Activated CD4-positive, alpha-beta memory T cell treated with anti-CD3 and anti-CD28 coated beads, Interleukin-2, amount 10 ng/mL, durations not matched to agents 7 days and 5 days (primary cell): ENCODE measurements around the gene DEPDC1. TPM values are rescaled to one million over a fixed set of nuclear protein-coding genes. Genes with fewer than 3 reads are reported as not detected.

Experiments
- CTCF ChIA-PET: fragments of 350-600 bp; sonication (Branson Sonifier 250); formaldehyde crosslinking; loops from one replicate; lab custom pipeline; 2021; ENCODE audit warnings: antibody characterized with exemption, inconsistent platforms; lab: Charles Lee
- POLR2A ChIA-PET: fragments of 350-600 bp; sonication (Branson Sonifier 250); formaldehyde crosslinking; loops from one replicate; lab custom pipeline; 2021; ENCODE audit warnings: antibody characterized with exemption; lab: Charles Lee
- DNase-seq: peaks from one replicate; pipeline ENCODE4 v3.0.0-alpha.2; 2020
- H3K27ac Mint-ChIP-seq: one replicate; pipeline ENCODE4 v1.8.0; 2021; ENCODE audit warnings: mild to moderate bottlenecking, mixed read lengths
- H3K27me3 Mint-ChIP-seq: one replicate; pipeline ENCODE4 v1.8.0; 2021; ENCODE audit warnings: mixed read lengths
- H3K36me3 Mint-ChIP-seq: one replicate; pipeline ENCODE4 v1.8.0; 2021; ENCODE audit warnings: low read depth, mixed read lengths
- H3K4me1 Mint-ChIP-seq: one replicate; pipeline ENCODE4 v1.8.0; 2021; ENCODE audit warnings: mixed read lengths
- H3K4me3 Mint-ChIP-seq: one replicate; pipeline ENCODE4 v1.8.0; 2021; ENCODE audit warnings: mild to moderate bottlenecking, mixed read lengths
- H3K9me3 Mint-ChIP-seq: one replicate; pipeline ENCODE4 v1.8.0; 2021; ENCODE audit warnings: mixed read lengths
- total RNA-seq, 2 experiments: library from RNA; stranded (reverse); gene quantifications; one replicate each; pipeline ENCODE4 v1.2.3, GENCODE V29; 2021

Gene DEPDC1
- total RNA-seq, 2 experiments from 2014 or later: 25.7 to 29.6 TPM

- DNase-seq: no peak
- no peaks in the 10 kb centered on the region for H3K9me3 Mint-ChIP-seq
- no peaks in the 10 kb centered on the region for H3K36me3 Mint-ChIP-seq
- H3K27me3 Mint-ChIP-seq: no peaks in the 10 kb centered on the region
- no peaks in the 10 kb centered on the region for H3K4me1 Mint-ChIP-seq
- no peak overlapping the region for H3K27ac Mint-ChIP-seq
- POLR2A ChIA-PET: no interaction called here
- no peak overlapping the region for H3K4me3 Mint-ChIP-seq
- CTCF ChIA-PET: no interaction called here
Observed at GRCh38 chr1:68431076-68431475, 65.8 kb downstream of the DEPDC1 start.

GRCh38 chr1:68429233-68429808 is 67.6 kb downstream of the DEPDC1 start:
- POLR2A ChIA-PET: no interaction called here
- Mint-ChIP-seq H3K9me3 (no peaks in the 10 kb centered on the region), H3K27ac (no peak overlapping the region), H3K27me3 (no peaks in the 10 kb centered on the region), H3K36me3 (no peaks in the 10 kb centered on the region), H3K4me3 (no peak overlapping the region), H3K4me1 (no peaks in the 10 kb centered on the region)
- no peak for DNase-seq
- CTCF ChIA-PET: no interaction called here

GRCh38 chr1:68426594-68426993 is 70.3 kb downstream of the DEPDC1 start:
- Mint-ChIP-seq H3K4me3 (no peak overlapping the region), H3K27me3 (no peaks in the 10 kb centered on the region), H3K9me3 (no peaks in the 10 kb centered on the region), H3K36me3 (no peaks in the 10 kb centered on the region), H3K27ac (no peak overlapping the region), H3K4me1 (no peaks in the 10 kb centered on the region)
- POLR2A ChIA-PET: no interaction called here
- CTCF ChIA-PET: no interaction called here
- DNase-seq: no peak

Other genes with a start within 250 kb of the DEPDC1 start
- gene RPE65, start 47.1 kb downstream of the DEPDC1 start, total RNA-seq: not detected